Stimulated activated CD8-positive, alpha-beta memory T cell treated with anti-CD3 and anti-CD28 coated beads, Interleukin-7, amount 100 ng/mL, for 48 hours (primary cell): ENCODE measurements around the gene ATOSB.

ENCODE experiments used
- DNase-seq, 2 donors: peaks; one replicate each; pipeline ENCODE4 v3.0.0-alpha.2; 2020; ENCODE audit warnings: low read depth in 1 of 2; ENCODE audit errors: extremely low read depth in 1 of 2

The ATOSB gene

GRCh38 chr9:35059438-35059837, 56.2 kb downstream of the ATOSB start:
- no peak for DNase-seq

GRCh38 chr9:35057271-35057620, 58.4 kb downstream of the ATOSB start:
- no peak for DNase-seq

GRCh38 chr9:35056571-35057270, 58.9 kb downstream of the ATOSB start:
- no peak for DNase-seq

- DNase-seq: no peak
Observed at GRCh38 chr9:35054871-35055644, 60.6 kb downstream of the ATOSB start.

- DNase-seq: no peak
Observed at GRCh38 chr9:35054185-35054835, 61.4 kb downstream of the ATOSB start.
